ENCODE measurements around the gene CDHR5.

The CDHR5 gene

GRCh38 chr11:620201-620600 is 4.6 kb downstream of the CDHR5 start:
- H3K4me3 ChIP-seq (ENCODE audit: insufficient read length, low read depth) = no peak overlapping the region
- peaks cover 76% of the 10 kb centered on the region for H3K36me3 ChIP-seq (ENCODE audit: insufficient read depth, insufficient read length, low read length)
- no peak for DNase-seq (ENCODE audit: low read depth, low spot score)
- H3K9me3 ChIP-seq (ENCODE audit: insufficient read depth, low read length) = no peaks in the 10 kb centered on the region
- H3K4me1 ChIP-seq (ENCODE audit: insufficient read depth, insufficient read length) = peaks cover 17% of the 10 kb centered on the region
- TF ChIP-seq SUZ12 (IDR thresholded peaks at IDR 0.05; ENCODE audit: extremely low read depth, insufficient read depth, insufficient read length) (no peak), YY1 (IDR thresholded peaks at IDR 0.05; ENCODE audit: insufficient read depth, insufficient read length) (no peak), ZNF274 (IDR thresholded peaks at IDR 0.05; ENCODE audit: low read depth, low read length) (no peak)
- H3K27me3 ChIP-seq (ENCODE audit: insufficient read depth, insufficient read length) = no peaks in the 10 kb centered on the region
- no peak overlapping the region for H3K9ac ChIP-seq (ENCODE audit: insufficient read length, low read depth)

GRCh38 chr11:619628-620050 is 5.1 kb downstream of the CDHR5 start:
- H3K4me3 ChIP-seq (ENCODE audit: insufficient read length, low read depth) = no peak overlapping the region
- H3K27me3 ChIP-seq (ENCODE audit: insufficient read depth, insufficient read length) = no peaks in the 10 kb centered on the region
- peaks cover 80% of the 10 kb centered on the region for H3K36me3 ChIP-seq (ENCODE audit: insufficient read depth, insufficient read length, low read length)
- TF ChIP-seq ZNF274 (IDR thresholded peaks at IDR 0.05; ENCODE audit: low read depth, low read length) (no peak), SUZ12 (IDR thresholded peaks at IDR 0.05; ENCODE audit: extremely low read depth, insufficient read depth, insufficient read length) (no peak), YY1 (IDR thresholded peaks at IDR 0.05; ENCODE audit: insufficient read depth, insufficient read length) (no peak)
- no peaks in the 10 kb centered on the region for H3K9me3 ChIP-seq (ENCODE audit: insufficient read depth, low read length)
- peaks cover 16% of the 10 kb centered on the region for H3K4me1 ChIP-seq (ENCODE audit: insufficient read depth, insufficient read length)
- H3K9ac ChIP-seq (ENCODE audit: insufficient read length, low read depth) = no peak overlapping the region
- DNase-seq (ENCODE audit: low read depth, low spot score) = no peak

GRCh38 chr11:618856-619627 is 5.7 kb downstream of the CDHR5 start:
- Histone ChIP-seq H3K27me3 (ENCODE audit: insufficient read depth, insufficient read length) (no peaks in the 10 kb centered on the region), H3K4me1 (ENCODE audit: insufficient read depth, insufficient read length) (peaks cover 17% of the 10 kb centered on the region), H3K36me3 (ENCODE audit: insufficient read depth, insufficient read length, low read length) (peaks cover 80% of the 10 kb centered on the region), H3K9me3 (ENCODE audit: insufficient read depth, low read length) (no peaks in the 10 kb centered on the region), H3K4me3 (ENCODE audit: insufficient read length, low read depth) (no peak overlapping the region), H3K9ac (ENCODE audit: insufficient read length, low read depth) (no peak overlapping the region)
- no peak for TF ChIP-seq YY1 (IDR thresholded peaks at IDR 0.05; ENCODE audit: insufficient read depth, insufficient read length)
- no peak for TF ChIP-seq ZNF274 (IDR thresholded peaks at IDR 0.05; ENCODE audit: low read depth, low read length)
- no peak for TF ChIP-seq SUZ12 (IDR thresholded peaks at IDR 0.05; ENCODE audit: extremely low read depth, insufficient read depth, insufficient read length)
- no peak for DNase-seq (ENCODE audit: low read depth, low spot score)

- H3K9ac ChIP-seq (ENCODE audit: insufficient read length, low read depth) = no peak overlapping the region
- no peak for TF ChIP-seq YY1 (IDR thresholded peaks at IDR 0.05; ENCODE audit: insufficient read depth, insufficient read length)
- no peak for TF ChIP-seq ZNF274 (IDR thresholded peaks at IDR 0.05; ENCODE audit: low read depth, low read length)
- TF ChIP-seq SUZ12 (IDR thresholded peaks at IDR 0.05; ENCODE audit: extremely low read depth, insufficient read depth, insufficient read length) = no peak
Observed at GRCh38 chr11:617912-618682, 6.7 kb downstream of the CDHR5 start.

GRCh38 chr11:617199-617911 is 7.4 kb downstream of the CDHR5 start:
- H3K36me3 ChIP-seq (ENCODE audit: insufficient read depth, insufficient read length, low read length) = peaks cover 89% of the 10 kb centered on the region
- no peak for TF ChIP-seq ZNF274 (IDR thresholded peaks at IDR 0.05; ENCODE audit: low read depth, low read length)
- no peak overlapping the region for H3K9ac ChIP-seq (ENCODE audit: insufficient read length, low read depth)
- H3K9me3 ChIP-seq (ENCODE audit: insufficient read depth, low read length) = no peaks in the 10 kb centered on the region
- peaks cover 28% of the 10 kb centered on the region for H3K4me1 ChIP-seq (ENCODE audit: insufficient read depth, insufficient read length)
- H3K4me3 ChIP-seq (ENCODE audit: insufficient read length, low read depth) = no peak overlapping the region
- DNase-seq (ENCODE audit: low read depth, low spot score) = no peak
- no peaks in the 10 kb centered on the region for H3K27me3 ChIP-seq (ENCODE audit: insufficient read depth, insufficient read length)

More at GRCh38 chr11:617912-618682, 6.7 kb downstream of the CDHR5 start:
- Histone ChIP-seq H3K27me3 (ENCODE audit: insufficient read depth, insufficient read length) (no peaks in the 10 kb centered on the region), H3K4me3 (ENCODE audit: insufficient read length, low read depth) (no peak overlapping the region), H3K9me3 (ENCODE audit: insufficient read depth, low read length) (no peaks in the 10 kb centered on the region), H3K4me1 (ENCODE audit: insufficient read depth, insufficient read length) (peaks cover 22% of the 10 kb centered on the region), H3K36me3 (ENCODE audit: insufficient read depth, insufficient read length, low read length) (peaks cover 82% of the 10 kb centered on the region)
- no peak for DNase-seq (ENCODE audit: low read depth, low spot score)

GRCh38 chr11:616320-617198 is 8.2 kb downstream of the CDHR5 start:
- peaks cover 31% of the 10 kb centered on the region for H3K4me1 ChIP-seq (ENCODE audit: insufficient read depth, insufficient read length)
- H3K27me3 ChIP-seq (ENCODE audit: insufficient read depth, insufficient read length) = no peaks in the 10 kb centered on the region
- H3K9me3 ChIP-seq (ENCODE audit: insufficient read depth, low read length) = no peaks in the 10 kb centered on the region
- no peak overlapping the region for H3K9ac ChIP-seq (ENCODE audit: insufficient read length, low read depth)
- peaks cover 87% of the 10 kb centered on the region for H3K36me3 ChIP-seq (ENCODE audit: insufficient read depth, insufficient read length, low read length)
- H3K4me3 ChIP-seq (ENCODE audit: insufficient read length, low read depth) = no peak overlapping the region
- TF ChIP-seq YY1 (IDR thresholded peaks at IDR 0.05; ENCODE audit: insufficient read depth, insufficient read length) = no peak
- no peak for TF ChIP-seq SUZ12 (IDR thresholded peaks at IDR 0.05; ENCODE audit: extremely low read depth, insufficient read depth, insufficient read length)
- TF ChIP-seq ZNF274 (IDR thresholded peaks at IDR 0.05; ENCODE audit: low read depth, low read length) = no peak
- DNase-seq (ENCODE audit: low read depth, low spot score) = no peak
